Kidney (tissue), 14 donors: Measurements from ENCODE around the gene APOL2. TPM values are rescaled to one million over a fixed set of nuclear protein-coding genes. Genes with fewer than 3 reads are reported as not detected.

Experiments used
- DNase-seq, 5 donors: peaks; one replicate each; pipeline ENCODE4 v3.0.0-alpha.2; 2013 to 2020
- FAIRE-seq: peaks from 2 replicates; lab custom pipeline; 2012; peaks lifted over from hg19 to GRCh38; lab: Jason Lieb, UNC
- H3K27ac ChIP-seq, 2 donors: one replicate each; pipeline ENCODE4 v1.7.0; 2013; ENCODE audit warnings: low read depth in 2 of 2, low read length in 2 of 2, inconsistent platforms in 1 of 2
- H3K27me3 ChIP-seq: one replicate; pipeline ENCODE4 v1.7.1; 2013; ENCODE audit warnings: low read length, inconsistent platforms; ENCODE audit not compliant: control insufficient read depth, insufficient read depth
- H3K36me3 ChIP-seq, 3 donors: one replicate each; pipeline versions ENCODE4 v1.7.0 to v1.7.1; 2013; ENCODE audit warnings: low read length in 3 of 3, control low read depth in 1 of 3, inconsistent platforms in 1 of 3; ENCODE audit not compliant: insufficient read depth in 3 of 3, control insufficient read depth in 2 of 3
- H3K4me1 ChIP-seq, 3 donors: one replicate each; pipeline versions ENCODE4 v1.7.0 to v1.7.1; 2013; ENCODE audit warnings: low read length in 3 of 3, inconsistent platforms in 1 of 3, low read depth in 1 of 3; ENCODE audit not compliant: control insufficient read depth in 2 of 3, insufficient read depth in 2 of 3
- H3K4me3 ChIP-seq, 3 donors: one replicate each; pipeline versions ENCODE4 v1.7.0 to v1.8.1; 2013; ENCODE audit warnings: low read length in 3 of 3, control low read depth in 1 of 3, inconsistent platforms in 1 of 3
- H3K9ac ChIP-seq, 3 donors: one replicate each; pipeline versions ENCODE4 v1.7.0 to v1.7.1; 2013; ENCODE audit warnings: low read length in 3 of 3, control low read depth in 1 of 3, inconsistent platforms in 1 of 3
- H3K9me3 ChIP-seq, 3 donors: one replicate each; pipeline versions ENCODE4 v1.7.0 to v1.7.1; 2013; ENCODE audit warnings: low read length in 3 of 3, control low read depth in 1 of 3, inconsistent platforms in 1 of 3; ENCODE audit not compliant: control insufficient read depth in 2 of 3, insufficient read depth in 1 of 3
- intact Hi-C: fragments of 100-400 bp; cut with DNase I; formaldehyde crosslinking; loops from one replicate; pipeline ENCODE4 v1.11.1; 2022
- polyA plus RNA-seq: library from polyadenylated mRNA; stranded (reverse); fragments of 350-450 nt; fragmentation: Illumina TruSeq; extraction: RNeasy Lipid Tissue Mini Kit (QIAGEN cat#74804); gene quantifications from one replicate; pipeline ENCODE4 v1.2.3, GENCODE V29; 2014; ENCODE audit warnings: low read depth, low replicate concordance; ENCODE audit not compliant: insufficient read depth
- total RNA-seq: library from RNA; stranded (reverse); fragmentation: NEBNext Ultra II Directional; extraction: Animal tissue kit (Norgen Biotek cat#: 25700); gene quantifications from one replicate; pipeline ENCODE4 v1.2.1, GENCODE V29; 2021
- TF ChIP-seq, protein P1 (sequence below): IDR thresholded peaks from 3 replicates; pipeline ENCODE4 v1.5.1; 2012; ENCODE audit warnings: mild to moderate bottlenecking, moderate library complexity, borderline replicate concordance; ENCODE audit not compliant: insufficient read depth; ENCODE audit errors: extremely low read depth
- donor health status: control.
- donor health status: control.
- donor health status: control.
- donor health status: control.
- donor health status: control.
- donor health status: DM: yes; HTN: yes; CAD: no.
- donor health status: Normal renal cell carcinoma (clear cell type).

The APOL2 gene
- total and polyA plus RNA-seq, 2 donors from 2014 or later: 34.8 to 48.8 TPM

DNA sequence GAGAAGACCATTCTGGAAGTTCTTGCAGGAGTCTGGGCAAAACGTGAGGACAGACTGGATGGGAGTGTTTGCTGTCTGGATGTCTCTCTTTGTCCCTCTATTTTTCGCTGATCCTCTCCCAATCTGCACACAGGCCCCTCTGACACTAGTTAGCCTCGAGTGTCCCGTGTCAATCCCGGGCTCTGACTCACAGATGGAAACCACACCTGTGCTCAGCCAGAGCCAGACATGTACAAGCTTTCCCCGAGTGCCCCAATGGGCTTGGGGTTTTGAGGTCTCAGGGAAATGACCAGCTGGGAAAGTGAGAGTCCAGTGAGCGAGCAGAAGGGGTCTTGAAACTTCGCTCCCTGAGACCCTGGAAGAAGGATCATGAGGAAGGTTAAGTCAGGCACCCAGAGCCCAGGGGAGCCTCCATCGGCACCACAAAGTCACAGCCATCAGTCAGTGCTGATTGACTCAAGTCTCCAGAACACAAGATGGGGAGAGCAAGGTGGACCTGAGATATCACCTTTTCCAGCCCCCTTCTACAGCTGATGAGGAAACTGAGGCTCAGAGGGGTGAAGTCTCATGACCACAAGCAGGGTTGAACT is 13.9 kb downstream of the APOL2 start:
- Histone ChIP-seq H3K27ac (no peak overlapping the region), H3K9ac (no peak overlapping the region), H3K4me3 (no peak overlapping the region), H3K4me1 (peaks cover 0 to 2% (median 0%) of the 10 kb centered on the region in 3 donors), H3K9me3 (no peaks in the 10 kb centered on the region), H3K36me3 (peaks cover under 1 to 15% (median 3%) of the 10 kb centered on the region in 3 donors), H3K27me3 (no peaks in the 10 kb centered on the region)
- TF ChIP-seq, protein P1, sequence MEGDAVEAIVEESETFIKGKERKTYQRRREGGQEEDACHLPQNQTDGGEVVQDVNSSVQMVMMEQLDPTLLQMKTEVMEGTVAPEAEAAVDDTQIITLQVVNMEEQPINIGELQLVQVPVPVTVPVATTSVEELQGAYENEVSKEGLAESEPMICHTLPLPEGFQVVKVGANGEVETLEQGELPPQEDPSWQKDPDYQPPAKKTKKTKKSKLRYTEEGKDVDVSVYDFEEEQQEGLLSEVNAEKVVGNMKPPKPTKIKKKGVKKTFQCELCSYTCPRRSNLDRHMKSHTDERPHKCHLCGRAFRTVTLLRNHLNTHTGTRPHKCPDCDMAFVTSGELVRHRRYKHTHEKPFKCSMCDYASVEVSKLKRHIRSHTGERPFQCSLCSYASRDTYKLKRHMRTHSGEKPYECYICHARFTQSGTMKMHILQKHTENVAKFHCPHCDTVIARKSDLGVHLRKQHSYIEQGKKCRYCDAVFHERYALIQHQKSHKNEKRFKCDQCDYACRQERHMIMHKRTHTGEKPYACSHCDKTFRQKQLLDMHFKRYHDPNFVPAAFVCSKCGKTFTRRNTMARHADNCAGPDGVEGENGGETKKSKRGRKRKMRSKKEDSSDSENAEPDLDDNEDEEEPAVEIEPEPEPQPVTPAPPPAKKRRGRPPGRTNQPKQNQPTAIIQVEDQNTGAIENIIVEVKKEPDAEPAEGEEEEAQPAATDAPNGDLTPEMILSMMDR: no peak
- intact Hi-C loops: no loop called here
- FAIRE-seq (no peak), DNase-seq (peak in 1 of 5 donors; percentile 19)

DNA sequence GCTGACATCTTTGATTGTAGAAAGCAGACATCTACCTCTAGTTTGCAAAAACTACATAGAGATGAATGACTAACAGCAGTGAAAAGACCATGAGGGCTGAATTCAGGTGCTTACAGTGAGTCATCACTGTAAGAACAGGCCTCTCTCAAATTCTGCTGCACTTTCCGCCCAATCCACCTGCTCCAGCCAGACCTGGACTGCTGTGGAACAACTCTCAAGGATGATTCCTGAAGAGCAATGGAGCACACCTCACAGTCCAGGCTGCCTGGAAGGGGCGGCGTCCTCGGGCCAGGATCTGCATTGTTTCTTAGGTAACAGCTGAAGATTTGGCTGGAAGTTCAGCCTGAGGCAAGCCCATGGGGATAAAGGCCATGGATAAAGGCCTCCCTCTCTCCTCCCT is 15.1 kb downstream of the APOL2 start:
- FAIRE-seq (no peak), DNase-seq (peak in 1 of 5 donors; percentile 18)
- peaks cover 0 to 12% (median 0%) of the 10 kb centered on the region in 3 donors for H3K36me3 ChIP-seq
- intact Hi-C loops: no loop called here
- peaks cover 0 to 3% (median 0%) of the 10 kb centered on the region in 3 donors for H3K4me1 ChIP-seq
- H3K27me3 ChIP-seq: no peaks in the 10 kb centered on the region
- TF ChIP-seq, protein P1: no peak
- H3K4me3 ChIP-seq: no peak overlapping the region
- H3K9ac ChIP-seq: no peak overlapping the region
- H3K27ac ChIP-seq: no peak overlapping the region
- H3K9me3 ChIP-seq: no peaks in the 10 kb centered on the region

DNA sequence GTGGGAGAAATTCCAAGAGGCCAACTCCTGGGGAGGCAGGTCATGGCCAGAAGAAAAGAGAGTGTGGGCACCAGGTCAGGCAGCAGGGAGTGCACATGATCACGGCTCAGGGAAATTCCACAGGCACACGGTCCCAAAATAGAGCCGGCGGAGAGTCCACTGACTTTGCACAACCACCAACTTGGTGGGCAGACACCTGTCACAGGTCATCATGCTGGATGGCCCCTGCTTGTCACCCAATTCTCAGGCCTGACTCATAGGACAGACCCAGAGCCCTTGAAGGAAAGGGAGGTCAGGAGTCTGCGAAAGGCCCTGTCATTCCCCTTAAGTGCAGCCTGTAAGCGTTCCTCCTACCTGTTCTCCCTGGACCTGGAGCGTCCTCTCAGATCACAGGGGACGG is 15.8 kb downstream of the APOL2 start:
- TF ChIP-seq, protein P1: no peak
- FAIRE-seq: no peak
- H3K36me3 ChIP-seq: peaks cover 0 to 8% (median 0%) of the 10 kb centered on the region in 3 donors

More for the DNA sequence above, 15.8 kb downstream of the APOL2 start:
- no peak overlapping the region for H3K9ac ChIP-seq
- intact Hi-C loops: no loop called here
- no peaks in the 10 kb centered on the region for H3K27me3 ChIP-seq
- H3K4me1 ChIP-seq: peaks cover 0 to 3% (median 0%) of the 10 kb centered on the region in 3 donors
- no peaks in the 10 kb centered on the region for H3K9me3 ChIP-seq
- DNase-seq: peak in 1 of 5 donors; percentile 29
- no peak overlapping the region for H3K27ac ChIP-seq
- H3K4me3 ChIP-seq: no peak overlapping the region
